ENCODE data around the gene GNPTAB. TPM values are rescaled to one million over a fixed set of nuclear protein-coding genes. Genes with fewer than 3 reads are reported as not detected.

The GNPTAB gene
- total and polyA plus RNA-seq, 2 of the 13 experiments (the other 11 are each of a cell fraction or from before 2014, with no cell fraction given): 13.6 to 19.4 TPM

DNA sequence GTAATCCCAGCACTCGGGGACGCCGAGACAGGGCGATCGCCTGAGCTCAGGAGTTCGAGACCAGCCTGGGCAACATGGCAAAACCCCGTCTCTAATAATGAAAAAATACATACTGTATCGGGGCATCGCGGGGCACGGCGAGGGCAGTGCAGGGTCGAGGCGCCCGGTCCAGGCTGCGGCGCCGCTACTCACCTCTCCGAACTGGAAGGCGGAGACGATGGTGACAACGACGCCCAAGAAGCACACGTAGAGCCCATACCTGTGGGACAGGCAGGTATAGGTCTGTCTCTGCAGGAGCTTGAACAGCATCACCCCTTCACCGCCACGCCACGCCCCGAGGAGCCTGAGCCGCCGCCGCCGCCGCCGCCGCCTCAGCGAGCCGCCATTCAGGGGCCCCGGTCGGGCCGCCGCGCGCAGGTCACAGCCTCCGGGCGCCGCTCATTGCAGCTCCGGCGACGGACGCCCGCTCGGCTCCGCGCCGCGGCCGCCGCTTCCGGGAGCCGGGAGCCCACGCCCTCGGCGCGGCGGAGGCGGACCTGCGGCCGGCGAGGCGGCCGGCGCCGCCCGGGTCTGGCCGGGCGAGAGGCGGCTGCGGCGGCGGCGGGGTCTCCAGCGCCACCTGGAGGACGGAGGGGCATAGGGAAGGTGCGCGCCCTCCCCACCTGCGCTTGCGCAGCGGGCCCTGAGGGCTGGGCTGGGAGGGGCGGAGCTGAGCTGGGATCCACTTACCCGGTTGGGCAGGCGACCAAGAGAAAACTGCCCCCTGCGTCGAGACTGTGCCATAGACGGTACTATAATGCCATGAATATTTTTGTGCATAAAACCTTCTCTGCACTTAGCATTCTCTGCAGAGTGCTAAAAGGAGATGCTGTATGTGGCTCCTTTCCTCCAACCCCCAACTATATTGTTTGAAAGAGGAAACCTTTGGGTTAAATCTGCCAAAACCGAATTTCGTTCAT lies at the start of gene GNPTAB (continued):
- TF ChIP-seq NFAT5 (CRISPR knock-in tag; IDR thresholded peaks at IDR 0.05) (no peak; the same call in 1 of the 2 replicates), ZSCAN31 (CRISPR knock-in tag; IDR thresholded peaks at IDR 0.05; ENCODE audit: low read depth) (no peak), DNMT1 (CRISPR knock-in tag; IDR thresholded peaks at IDR 0.05) (peak; percentile 64; the same call in 1 of the 2 replicates), ZNF747 (CRISPR knock-in tag; IDR thresholded peaks at IDR 0.05; ENCODE audit: borderline replicate concordance) (no peak), ZNF160 (CRISPR knock-in tag; IDR thresholded peaks at IDR 0.05) (no peak), NFYC (CRISPR knock-in tag; IDR thresholded peaks at IDR 0.05) (peak; percentile 25; the same call in 1 of the 2 replicates), RFX5 (IDR thresholded peaks at IDR 0.05; ENCODE audit: low read depth, low read length) (no peak), ZSCAN9 (CRISPR knock-in tag; IDR thresholded peaks at IDR 0.05; ENCODE audit: borderline replicate concordance) (no peak), ARID2 (CRISPR knock-in tag; IDR thresholded peaks at IDR 0.05; ENCODE audit: borderline replicate concordance) (no peak), ZNF205 (CRISPR knock-in tag; IDR thresholded peaks at IDR 0.05) (no peak), ZNF460 (CRISPR knock-in tag; IDR thresholded peaks at IDR 0.05; ENCODE audit: borderline replicate concordance) (no peak), E2F5 (CRISPR knock-in tag; conservative IDR thresholded peaks at IDR 0.05) (0 out of 2 replicates have a peak, but pooled peaks have one; percentile 31), TAF1 (CRISPR knock-in tag; IDR thresholded peaks at IDR 0.05) (no peak), THRA (CRISPR knock-in tag; IDR thresholded peaks at IDR 0.05; ENCODE audit: borderline replicate concordance) (no peak), ZNF441 (CRISPR knock-in tag; IDR thresholded peaks at IDR 0.05; ENCODE audit: borderline replicate concordance) (0 out of 2 replicates have a peak, but pooled peaks have one; percentile 69), TAF15 (IDR thresholded peaks at IDR 0.05; ENCODE audit: low read depth, low read length, poor library complexity, severe bottlenecking) (no peak), HMG20B (CRISPR knock-in tag; conservative IDR thresholded peaks at IDR 0.05) (no peak), HNRNPUL1 (IDR thresholded peaks at IDR 0.05; ENCODE audit: low read depth, low read length) (no peak), ZNF354B (CRISPR knock-in tag; IDR thresholded peaks at IDR 0.05) (no peak), ZNF761 (CRISPR knock-in tag; conservative IDR thresholded peaks at IDR 0.05) (no peak), MIXL1 (CRISPR knock-in tag; IDR thresholded peaks at IDR 0.05) (no peak), YEATS4 (CRISPR knock-in tag; IDR thresholded peaks at IDR 0.05; ENCODE audit: borderline replicate concordance) (no peak)
